GM12878 (cell line): ENCODE measurements around the gene STX8. TPM values are rescaled to one million over a fixed set of nuclear protein-coding genes. Genes with fewer than 3 reads are reported as not detected.

Experiments used
- ATAC-seq: fragments of 200-7000 bp; cut with Tn5 transposase; 3 replicates; pipeline ENCODE4 v1.9.1; 2020; ENCODE audit warnings: mild to moderate bottlenecking, moderate library complexity
- BruUV-seq: library from RNA; stranded (reverse); fragments of 400-500 nt; replicated peaks from 2 replicates; lab custom pipeline; 2021; lab: Mats Ljungman, UMichigan
- CTCF ChIA-PET: fragments of 300-600 bp; sonication (Branson Sonifier 250); formaldehyde crosslinking; extraction: SDS; loops from one replicate; lab custom pipeline; 2021; ENCODE audit warnings: inconsistent platforms; lab: Yijun Ruan, JAX
- POLR2A ChIA-PET: fragments of 350-600 bp; formaldehyde crosslinking; extraction: SDS; loops from one replicate; lab custom pipeline; 2021; ENCODE audit warnings: inconsistent platforms; lab: Charles Lee
- RAD21 ChIA-PET: fragments of 300-600 bp; sonication (Branson Sonifier 250); formaldehyde crosslinking; loops from one replicate; lab custom pipeline; 2023; ENCODE audit warnings: antibody characterized with exemption; ENCODE audit not compliant: unreplicated experiment; lab: Charles Lee
- SMC1A ChIA-PET: fragments of 300-600 bp; sonication (Branson Sonifier 250); formaldehyde crosslinking; loops from one replicate; lab custom pipeline; 2023; ENCODE audit not compliant: unreplicated experiment, uncharacterized antibody; lab: Charles Lee
- DNase-seq: peaks from one replicate; pipeline ENCODE4 v3.0.0-alpha.2; 2011; ENCODE audit warnings: low read depth, low spot score
- FAIRE-seq: peaks from 3 replicates; lab custom pipeline; 2011; peaks lifted over from hg19 to GRCh38; lab: Jason Lieb, UNC
- H2AFZ ChIP-seq: 2 replicates; pipeline ENCODE4 v1.6.0; 2011; ENCODE audit warnings: low read depth, low read length, control low read depth; ENCODE audit not compliant: control insufficient read depth
- H3K27ac ChIP-seq: 2 replicates; pipeline ENCODE4 v1.5.1; 2011; ENCODE audit warnings: control low read depth; ENCODE audit not compliant: control insufficient read depth, insufficient read depth
- H3K27me3 ChIP-seq, 2 experiments: replicated peaks in 1 of 2; 2 replicates each; pipeline versions ENCODE4 v1.6.0 to v1.6.1; 2011; ENCODE audit warnings: low read length in 1 of 2; ENCODE audit not compliant: control insufficient read depth in 2 of 2, insufficient read depth in 2 of 2
- H3K36me3 ChIP-seq, 2 experiments: 2 replicates each; pipeline ENCODE4 v1.5.1; 2011; ENCODE audit warnings: low read length in 1 of 2; ENCODE audit not compliant: control insufficient read depth in 2 of 2, insufficient read depth in 2 of 2
- H3K4me1 ChIP-seq: 2 replicates; pipeline ENCODE4 v1.6.1; 2011; ENCODE audit warnings: mild to moderate bottlenecking, low read length, moderate library complexity, mixed read lengths; ENCODE audit not compliant: control insufficient read depth, insufficient read depth
- H3K4me2 ChIP-seq: 2 replicates; pipeline ENCODE4 v1.6.0; 2011; ENCODE audit warnings: control low read depth; ENCODE audit not compliant: control insufficient read depth, insufficient read depth
- H3K4me3 ChIP-seq: fragments of 200-600 bp; sonication (generic); 2 replicates; pipeline ENCODE4 v1.5.1; 2016
- H3K79me2 ChIP-seq: 2 replicates; pipeline ENCODE4 v1.6.0; 2011; ENCODE audit warnings: low read length; ENCODE audit not compliant: control insufficient read depth, insufficient read depth
- H3K9ac ChIP-seq: 2 replicates; pipeline ENCODE4 v1.8.0; 2011; ENCODE audit warnings: low read length, control low read depth, mixed read lengths; ENCODE audit not compliant: control insufficient read depth, insufficient read depth
- H3K9me3 ChIP-seq: replicated peaks from 3 replicates; pipeline ENCODE4 v1.5.1; 2011; ENCODE audit warnings: mild to moderate bottlenecking, low read length; ENCODE audit not compliant: control insufficient read depth, insufficient read depth
- H4K20me1 ChIP-seq: 2 replicates; pipeline ENCODE4 v1.6.0; 2011; ENCODE audit not compliant: control insufficient read depth, insufficient read depth
- ATF7 ChIP-seq: fragments of 450-650 bp; IDR thresholded peaks from 2 replicates; pipeline ENCODE4 v1.6.1; 2016; ENCODE audit warnings: low read depth, mild to moderate bottlenecking
- BMI1 ChIP-seq: fragments of 450-650 bp; IDR thresholded peaks from 2 replicates; pipeline ENCODE4 v1.6.1; 2016; ENCODE audit warnings: mild to moderate bottlenecking, moderate library complexity, borderline replicate concordance
- ESRRA ChIP-seq: IDR thresholded peaks from 2 replicates; pipeline ENCODE4 v1.6.1; 2012; ENCODE audit warnings: mild to moderate bottlenecking, low read length, improper control_type of control experiment
- KDM1A ChIP-seq: fragments of 200-600 bp; sonication (generic); IDR thresholded peaks from 2 replicates; pipeline ENCODE4 v1.6.1; 2016; ENCODE audit warnings: borderline replicate concordance
- KLF5 ChIP-seq: fragments of 450-650 bp; IDR thresholded peaks from 2 replicates; pipeline ENCODE4 v1.6.1; 2014; ENCODE audit warnings: mild to moderate bottlenecking; ENCODE audit not compliant: partially characterized antibody
- MEF2A ChIP-seq: IDR thresholded peaks from 2 replicates; pipeline ENCODE4 v1.6.1; 2011; ENCODE audit warnings: low read depth, mild to moderate bottlenecking, low read length, moderate library complexity; ENCODE audit not compliant: insufficient read depth
- NFYB ChIP-seq: IDR thresholded peaks from 2 replicates; pipeline ENCODE4 v1.6.1; 2011; ENCODE audit warnings: low read depth, mild to moderate bottlenecking, low read length, improper control_type of control experiment, moderate library complexity; ENCODE audit not compliant: insufficient read depth
- ZNF207 ChIP-seq: fragments of 450-650 bp; IDR thresholded peaks from 2 replicates; pipeline ENCODE4 v1.6.1; 2014; ENCODE audit warnings: antibody characterized with exemption, mild to moderate bottlenecking, borderline replicate concordance
- WGBS: methylation state at CpG from one replicate; pipeline ENCODE4 v1.1.6; 2016; ENCODE audit warnings: low lambda C conversion rate; ENCODE audit not compliant: insufficient replicate concordance, insufficient coverage; ENCODE audit errors: missing lambda C conversion rate; 5-methylcytosine and 5-hydroxymethylcytosine counted together
- in situ Hi-C: fragments of 300-500 bp; cut with MboI; formaldehyde crosslinking; loops from 9 replicates; pipeline ENCODE4 v1.14.3; 2018; ENCODE audit warnings: mixed read lengths
- intact Hi-C: fragments of 100-400 bp; cut with micrococcal nuclease; formaldehyde crosslinking; loops from one replicate; pipeline ENCODE4 v1.14.2; 2022; ENCODE audit not compliant: unreplicated experiment
- polyA plus RNA-seq, 11 experiments: library from polyadenylated mRNA; depleted of rRNA in 4 of 11; unstranded in 6 of 11; stranded (reverse) in 5 of 11; fragments of >200 nt; fragmentation: Nextera tagmentation in 4 of 11; fragmentation: Illumina TruSeq in 1 of 11; extraction: Ambion mirVana in 4 of 11; extraction: Trizol in 1 of 11; gene quantifications; 1 replicate in 1 of 11; 2 replicates in 10 of 11; pipeline versions ENCODE4 v1.2.1 to v1.2.3, GENCODE V29; 2011 to 2016; ENCODE audit warnings: inconsistent platforms in 2 of 11, missing spikeins in 2 of 11, low read depth in 1 of 11
- total RNA-seq, 4 experiments: library from RNA; depleted of rRNA in 3 of 4; stranded (reverse); fragments of >200 nt in 3 of 4; fragmentation: Illumina TruSeq in 1 of 4; extraction: Trizol in 1 of 4; gene quantifications; 2 replicates each; pipeline versions ENCODE4 v1.2.1 to v1.2.3, GENCODE V29; 2013 to 2021
- TF ChIP-seq, protein P1 (sequence below): IDR thresholded peaks from 2 replicates; pipeline ENCODE4 v1.6.1; 2012; ENCODE audit warnings: low read depth, low read length, improper control_type of control experiment
- TF ChIP-seq, protein P2 (sequence below): fragments of 450-650 bp; IDR thresholded peaks from 2 replicates; pipeline ENCODE4 v1.6.1; 2017; ENCODE audit warnings: low read depth, mild to moderate bottlenecking, moderate library complexity
- TF ChIP-seq, protein P3 (sequence below): fragments of 450-650 bp; IDR thresholded peaks from 2 replicates; pipeline ENCODE4 v1.6.1; 2017; ENCODE audit warnings: borderline replicate concordance
- TF ChIP-seq, protein P4 (sequence below): IDR thresholded peaks from 2 replicates; pipeline ENCODE4 v1.6.1; 2011; ENCODE audit warnings: low read depth, mild to moderate bottlenecking, low read length, moderate library complexity, borderline replicate concordance; ENCODE audit errors: extremely low read depth

STX8 gene
- total and polyA plus RNA-seq, 10 of the 15 experiments (the other 5 are each of a cell fraction or from before 2014, with no cell fraction given) = 47.9 to 151 (median 72.9) TPM

DNA sequence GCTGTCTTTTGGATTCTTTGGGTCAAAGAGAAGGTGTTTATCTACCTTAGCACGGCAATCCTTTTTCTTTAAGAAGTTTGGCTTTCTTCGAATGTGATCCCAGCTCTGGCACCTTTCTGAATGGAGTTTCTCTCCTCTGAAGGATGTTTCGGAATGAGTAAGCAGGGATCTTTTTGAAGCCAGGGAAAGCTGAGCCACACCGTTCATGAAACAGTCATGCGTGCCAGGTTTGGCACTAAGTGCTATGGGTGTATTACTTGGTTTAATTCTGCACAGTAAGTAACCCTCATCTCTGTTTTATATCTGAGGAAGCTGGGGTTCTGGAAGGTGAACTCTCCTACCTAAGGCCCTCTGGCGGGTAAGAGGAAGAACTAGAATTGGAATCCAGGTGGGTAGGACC is 319.8 kb downstream of the STX8 start (continued):
- TF ChIP-seq, protein P1, sequence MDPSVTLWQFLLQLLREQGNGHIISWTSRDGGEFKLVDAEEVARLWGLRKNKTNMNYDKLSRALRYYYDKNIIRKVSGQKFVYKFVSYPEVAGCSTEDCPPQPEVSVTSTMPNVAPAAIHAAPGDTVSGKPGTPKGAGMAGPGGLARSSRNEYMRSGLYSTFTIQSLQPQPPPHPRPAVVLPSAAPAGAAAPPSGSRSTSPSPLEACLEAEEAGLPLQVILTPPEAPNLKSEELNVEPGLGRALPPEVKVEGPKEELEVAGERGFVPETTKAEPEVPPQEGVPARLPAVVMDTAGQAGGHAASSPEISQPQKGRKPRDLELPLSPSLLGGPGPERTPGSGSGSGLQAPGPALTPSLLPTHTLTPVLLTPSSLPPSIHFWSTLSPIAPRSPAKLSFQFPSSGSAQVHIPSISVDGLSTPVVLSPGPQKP = no peak
- TF ChIP-seq MEF2A = no peak
- no peak for TF ChIP-seq ZNF207
- TF ChIP-seq KDM1A = no peak
- TF ChIP-seq, protein P2, sequence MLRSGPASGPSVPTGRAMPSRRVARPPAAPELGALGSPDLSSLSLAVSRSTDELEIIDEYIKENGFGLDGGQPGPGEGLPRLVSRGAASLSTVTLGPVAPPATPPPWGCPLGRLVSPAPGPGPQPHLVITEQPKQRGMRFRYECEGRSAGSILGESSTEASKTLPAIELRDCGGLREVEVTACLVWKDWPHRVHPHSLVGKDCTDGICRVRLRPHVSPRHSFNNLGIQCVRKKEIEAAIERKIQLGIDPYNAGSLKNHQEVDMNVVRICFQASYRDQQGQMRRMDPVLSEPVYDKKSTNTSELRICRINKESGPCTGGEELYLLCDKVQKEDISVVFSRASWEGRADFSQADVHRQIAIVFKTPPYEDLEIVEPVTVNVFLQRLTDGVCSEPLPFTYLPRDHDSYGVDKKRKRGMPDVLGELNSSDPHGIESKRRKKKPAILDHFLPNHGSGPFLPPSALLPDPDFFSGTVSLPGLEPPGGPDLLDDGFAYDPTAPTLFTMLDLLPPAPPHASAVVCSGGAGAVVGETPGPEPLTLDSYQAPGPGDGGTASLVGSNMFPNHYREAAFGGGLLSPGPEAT = no peak
- no peak for TF ChIP-seq ATF7
- no peak for TF ChIP-seq BMI1
- no peak for TF ChIP-seq KLF5

DNA sequence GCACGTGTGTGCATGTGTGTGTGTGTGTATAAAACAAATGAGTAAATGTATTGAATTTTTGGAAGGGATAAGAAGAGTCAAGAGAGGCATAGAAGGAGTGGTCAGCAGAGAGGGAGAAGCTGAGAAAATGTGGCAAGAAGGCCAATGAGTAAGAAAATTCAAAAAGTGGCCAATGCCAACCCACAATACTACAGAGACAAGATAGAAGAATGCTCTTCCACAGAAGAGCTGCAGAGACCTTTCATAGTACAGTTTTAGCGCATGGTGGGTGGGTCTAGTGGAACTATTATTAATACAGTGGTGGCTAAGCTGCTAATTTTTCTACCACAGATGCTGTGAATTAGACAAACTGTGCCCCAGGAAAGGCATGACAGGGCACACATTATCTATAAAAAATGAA is 320.8 kb downstream of the STX8 start:
- no peak for FAIRE-seq
- 66% methylated on average over 2 of the region's 2 CpGs for WGBS
- H3K9ac ChIP-seq = no peak overlapping the region
- ChIA-PET SMC1A (no interaction called here), POLR2A (no interaction called here), RAD21 (no interaction called here), CTCF (no interaction called here)
- no peak overlapping the region for H3K4me2 ChIP-seq
- H2AFZ ChIP-seq = no peak overlapping the region
- no peak for ATAC-seq
- TF ChIP-seq NFYB (no peak), ESRRA (no peak)
- TF ChIP-seq, protein P3, sequence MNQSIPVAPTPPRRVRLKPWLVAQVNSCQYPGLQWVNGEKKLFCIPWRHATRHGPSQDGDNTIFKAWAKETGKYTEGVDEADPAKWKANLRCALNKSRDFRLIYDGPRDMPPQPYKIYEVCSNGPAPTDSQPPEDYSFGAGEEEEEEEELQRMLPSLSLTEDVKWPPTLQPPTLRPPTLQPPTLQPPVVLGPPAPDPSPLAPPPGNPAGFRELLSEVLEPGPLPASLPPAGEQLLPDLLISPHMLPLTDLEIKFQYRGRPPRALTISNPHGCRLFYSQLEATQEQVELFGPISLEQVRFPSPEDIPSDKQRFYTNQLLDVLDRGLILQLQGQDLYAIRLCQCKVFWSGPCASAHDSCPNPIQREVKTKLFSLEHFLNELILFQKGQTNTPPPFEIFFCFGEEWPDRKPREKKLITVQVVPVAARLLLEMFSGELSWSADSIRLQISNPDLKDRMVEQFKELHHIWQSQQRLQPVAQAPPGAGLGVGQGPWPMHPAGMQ = no peak
- TF ChIP-seq, protein P4, sequence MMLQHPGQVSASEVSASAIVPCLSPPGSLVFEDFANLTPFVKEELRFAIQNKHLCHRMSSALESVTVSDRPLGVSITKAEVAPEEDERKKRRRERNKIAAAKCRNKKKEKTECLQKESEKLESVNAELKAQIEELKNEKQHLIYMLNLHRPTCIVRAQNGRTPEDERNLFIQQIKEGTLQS = no peak
- H3K27ac ChIP-seq = no peak overlapping the region
- DNase-seq = no peak
- H3K36me3 ChIP-seq = no peaks in the 10 kb centered on the region
- in situ Hi-C loops = no loop called here
- no peaks in the 10 kb centered on the region for H4K20me1 ChIP-seq
- peaks cover 4% of the 10 kb centered on the region; the same call in 1 of the 2 replicates for H3K4me1 ChIP-seq
- H3K4me3 ChIP-seq = no peak overlapping the region
- intact Hi-C loops = no loop called here
- H3K9me3 ChIP-seq = no peaks in the 10 kb centered on the region
- no TSS peak for BruUV-seq
- H3K79me2 ChIP-seq = no peaks in the 10 kb centered on the region
- no peaks in the 10 kb centered on the region for H3K27me3 ChIP-seq
